GM19099 (cell line): ENCODE results near the gene CD79A.

Experiments used
- POLR2A ChIP-seq: IDR thresholded peaks from 3 replicates; pipeline ENCODE4 v1.6.1; 2011; ENCODE audit warnings: low read depth; ENCODE audit not compliant: insufficient read length; ENCODE audit errors: extremely low read depth

Gene CD79A

GRCh38 chr19:41859618-41860418 is 17.3 kb upstream of the CD79A start, which contains the start of gene RPS19:
Gene RPS19, plus strand, starts transcription at chr19:41860255. Its CDS starts 520 bp downstream, at chr19:41860775.
- TF ChIP-seq POLR2A = peak; percentile 98

GRCh38 chr19:41860419-41861115 is 16.5 kb upstream of the CD79A start:
- no peak for TF ChIP-seq POLR2A

- TF ChIP-seq POLR2A = no peak
These were observed 15.8 kb upstream of the CD79A start for GRCh38 chr19:41861116-41861768.

DNA sequence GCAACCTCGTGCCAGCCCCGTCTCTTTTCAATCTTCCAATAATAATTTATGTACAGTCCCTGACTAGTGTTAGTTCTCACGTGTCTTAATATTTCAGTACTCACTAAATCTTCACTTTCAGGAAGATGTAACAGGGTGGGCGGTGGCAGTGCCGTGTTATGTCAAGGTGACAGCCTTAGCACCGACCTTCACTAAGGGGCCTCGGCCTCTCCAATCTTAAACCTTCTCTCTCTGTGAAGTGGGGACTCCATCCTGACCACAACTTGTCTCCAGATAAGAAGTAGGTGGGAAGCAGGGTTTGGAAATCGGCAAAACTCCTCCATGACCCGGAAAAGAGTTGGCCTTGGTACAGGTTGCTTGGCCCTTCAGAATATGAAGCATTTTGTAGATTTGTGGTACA is 15.2 kb upstream of the CD79A start:
- TF ChIP-seq POLR2A = no peak

DNA sequence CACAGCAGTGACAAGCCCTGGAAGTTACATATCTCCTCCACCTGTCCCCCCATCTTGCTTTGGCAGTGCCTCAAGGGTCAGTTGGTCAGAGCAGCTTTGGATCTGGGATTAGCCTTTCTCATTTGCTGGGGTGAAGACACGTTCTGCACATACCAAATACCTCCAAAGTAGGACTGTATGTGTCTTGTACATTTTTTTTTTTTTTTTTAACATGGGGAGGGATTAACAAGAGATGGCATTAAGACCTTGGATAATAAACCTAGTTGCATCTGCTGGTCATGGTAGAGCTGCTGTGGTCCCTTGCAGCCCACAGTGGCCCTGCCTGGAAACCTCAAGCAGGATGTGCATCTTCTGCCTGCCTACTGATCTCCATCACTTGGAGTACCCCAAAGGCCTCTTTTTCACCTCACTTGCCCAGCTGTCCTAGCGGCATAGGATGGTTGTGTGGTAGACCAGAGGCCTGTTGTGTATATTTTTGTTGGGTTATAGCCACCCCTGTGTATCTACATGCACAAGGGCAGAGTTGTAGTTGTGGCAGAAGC is 14.6 kb upstream of the CD79A start:
- peak; percentile 3 for TF ChIP-seq POLR2A

GRCh38 chr19:41863209-41863931 is 13.7 kb upstream of the CD79A start:
- TF ChIP-seq POLR2A = no peak

DNA sequence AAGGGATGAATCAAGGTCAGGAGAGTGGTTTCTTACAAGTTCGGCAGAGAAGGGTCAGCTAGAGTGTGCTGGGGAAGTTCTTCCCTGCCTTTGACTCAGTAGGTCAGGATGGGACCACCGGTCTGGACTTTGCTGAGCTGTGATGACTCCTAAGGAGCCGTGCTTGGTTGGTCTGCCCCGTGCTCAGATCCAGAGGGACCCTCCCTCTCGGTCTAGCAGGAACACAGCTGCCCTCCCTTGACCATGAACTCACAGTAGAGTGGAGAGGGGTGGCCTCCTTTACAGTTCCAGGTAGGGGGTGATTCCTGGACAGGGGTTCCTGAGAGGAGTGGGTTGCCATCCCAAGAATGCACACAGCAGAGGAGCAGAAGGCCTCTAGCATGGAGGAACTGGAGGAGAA is 12.7 kb upstream of the CD79A start:
- TF ChIP-seq POLR2A = no peak

GRCh38 chr19:41866284-41866683 is 10.8 kb upstream of the CD79A start:
- no peak for TF ChIP-seq POLR2A

- peak; percentile 27 for TF ChIP-seq POLR2A
These were observed 8.7 kb upstream of the CD79A start for GRCh38 chr19:41868120-41868988.

- no peak for TF ChIP-seq POLR2A
These were observed 8.1 kb upstream of the CD79A start for GRCh38 chr19:41868989-41869300.

- TF ChIP-seq POLR2A = no peak
These were observed 7.6 kb upstream of the CD79A start for GRCh38 chr19:41869374-41869955.

DNA sequence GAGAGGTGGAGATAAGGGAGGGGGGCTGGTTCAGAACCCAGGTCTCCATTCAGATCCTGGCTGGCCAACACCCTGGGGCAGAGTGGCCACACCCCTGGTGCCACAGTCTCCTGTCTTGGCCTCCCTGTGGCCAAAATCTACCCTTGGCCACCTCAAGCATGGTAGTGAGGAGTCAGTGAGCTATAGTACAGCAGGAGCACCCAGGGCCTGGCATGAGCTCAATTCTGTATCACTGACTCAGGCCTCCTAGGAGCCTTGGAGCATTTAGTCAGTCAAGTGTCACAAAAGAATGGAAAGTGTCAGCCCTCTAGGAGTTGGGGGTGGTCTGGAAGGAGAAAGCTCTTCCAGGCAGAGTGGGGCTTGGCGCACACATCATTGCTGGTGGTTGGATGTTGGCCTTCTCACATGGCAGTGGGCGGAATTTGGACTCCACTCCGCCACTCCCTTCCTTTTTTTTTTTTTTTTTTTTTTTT is 6.6 kb upstream of the CD79A start:
- TF ChIP-seq POLR2A = no peak

- peak; percentile 45 for TF ChIP-seq POLR2A
These were observed 5.3 kb upstream of the CD79A start for GRCh38 chr19:41871573-41872383.
